OCI-LY7 (cell line): ENCODE data around the gene FAR1. TPM values are rescaled to one million over a fixed set of nuclear protein-coding genes. Genes with fewer than 3 reads are reported as not detected.

Experiments
- BruUV-seq: library from RNA; stranded (reverse); fragments of 400-500 nt; replicated peaks from 2 replicates; lab custom pipeline; 2021; lab: Mats Ljungman, UMichigan
- CTCF ChIA-PET: fragments of 300-600 bp; sonication (Branson Sonifier 250); formaldehyde crosslinking; loops from one replicate; lab custom pipeline; 2022; ENCODE audit warnings: antibody characterized with exemption; ENCODE audit not compliant: unreplicated experiment; lab: Charles Lee
- POLR2A ChIA-PET: fragments of 300-600 bp; sonication (Branson Sonifier 250); formaldehyde crosslinking; loops from one replicate; lab custom pipeline; 2022; ENCODE audit warnings: antibody characterized with exemption; lab: Charles Lee
- DNase-seq: peaks from one replicate; pipeline ENCODE4 v3.0.0-alpha.2; 2015; ENCODE audit warnings: low spot score
- H2AFZ ChIP-seq: fragments of 200-600 bp; sonication (generic), shearing (Covaris generic); 2 replicates; pipeline ENCODE4 v1.6.1; 2014; ENCODE audit warnings: mild to moderate bottlenecking, antibody characterized with exemption, low read length, moderate library complexity
- H3K27ac ChIP-seq: fragments of 200-600 bp; sonication (generic); 2 replicates; pipeline ENCODE4 v1.5.1; 2014; ENCODE audit warnings: mixed run types, low read depth, mild to moderate bottlenecking, moderate library complexity, low read length, inconsistent platforms; ENCODE audit not compliant: poor library complexity, severe bottlenecking
- H3K36me3 ChIP-seq: fragments of 200-600 bp; sonication (generic); 2 replicates; pipeline ENCODE4 v1.6.1; 2014; ENCODE audit warnings: mild to moderate bottlenecking, antibody characterized with exemption, low read length, moderate library complexity, mixed read lengths; ENCODE audit not compliant: insufficient read depth
- H3K4me1 ChIP-seq: fragments of 200-600 bp; sonication (generic); 2 replicates; pipeline ENCODE4 v1.5.1; 2014; ENCODE audit warnings: mild to moderate bottlenecking, low read length; ENCODE audit not compliant: insufficient read depth, poor library complexity, severe bottlenecking
- H3K4me2 ChIP-seq: fragments of 200-600 bp; sonication (generic); 2 replicates; pipeline ENCODE4 v1.6.1; 2014; ENCODE audit warnings: mild to moderate bottlenecking, low read length
- H3K4me3 ChIP-seq: fragments of 200-600 bp; sonication (generic); 2 replicates; pipeline ENCODE4 v1.5.1; 2014; ENCODE audit warnings: mild to moderate bottlenecking, low read depth, low read length; ENCODE audit not compliant: poor library complexity, severe bottlenecking
- H3K79me2 ChIP-seq: fragments of 200-600 bp; sonication (generic); 2 replicates; pipeline ENCODE4 v1.6.1; 2016; ENCODE audit warnings: low read depth, mild to moderate bottlenecking, low read length, moderate library complexity, mixed read lengths; ENCODE audit not compliant: insufficient read depth
- H3K9me2 ChIP-seq: fragments of 200-600 bp; sonication (generic); 2 replicates; pipeline ENCODE4 v1.6.1; 2016; ENCODE audit warnings: mild to moderate bottlenecking, low read length, mixed read lengths; ENCODE audit not compliant: insufficient read depth
- H3K9me3 ChIP-seq: fragments of 200-600 bp; sonication (generic); 2 replicates; pipeline ENCODE4 v1.6.1; 2014; ENCODE audit warnings: mild to moderate bottlenecking, mixed run types, low read length, mixed read lengths
- H4K20me1 ChIP-seq: fragments of 200-600 bp; sonication (generic); 2 replicates; pipeline ENCODE4 v1.6.1; 2014; ENCODE audit warnings: mild to moderate bottlenecking, antibody characterized with exemption, low read length, moderate library complexity, mixed read lengths; ENCODE audit not compliant: insufficient read depth
- CTCF ChIP-seq: fragments of 200-600 bp; sonication (generic); conservative IDR thresholded peaks from 2 replicates; pipeline ENCODE4 v1.5.1; 2014; ENCODE audit warnings: mild to moderate bottlenecking, antibody characterized with exemption, low read length, moderate library complexity, mixed read lengths
- EZH2phosphoT487 ChIP-seq: fragments of 200-600 bp; sonication (generic); IDR thresholded peaks from 2 replicates; pipeline ENCODE4 v1.6.1; 2018; ENCODE audit warnings: low read depth, borderline replicate concordance, mild to moderate bottlenecking, mixed run types, antibody characterized with exemption, low read length, moderate library complexity, mixed read lengths
- intact Hi-C: fragments of 100-400 bp; cut with micrococcal nuclease; formaldehyde crosslinking; loops from one replicate; pipeline ENCODE4 v1.10.0; 2022; ENCODE audit not compliant: unreplicated experiment
- total RNA-seq, 2 experiments: library from RNA; depleted of rRNA in 1 of 2; stranded (reverse); fragments of >200 nt in 1 of 2; shearing (Covaris generic) in 1 of 2; gene quantifications; 2 replicates each; pipeline ENCODE4 v1.2.3, GENCODE V29; 2014 to 2022

FAR1 gene
- total RNA-seq, 2 experiments from 2014 or later, result 52.1 to 87.7 TPM

- H3K27ac ChIP-seq, result no peak overlapping the region
- CTCF ChIA-PET, result no interaction called here
Measured at GRCh38 chr11:13697710-13698109, 29.2 kb downstream of the FAR1 start.

GRCh38 chr11:13698132-13698531, 29.7 kb downstream of the FAR1 start:
- H3K9me2 ChIP-seq, result no peaks in the 10 kb centered on the region
- no peak overlapping the region for H2AFZ ChIP-seq
- no peaks in the 10 kb centered on the region for H3K9me3 ChIP-seq
- H4K20me1 ChIP-seq, result no peaks in the 10 kb centered on the region
- no peak overlapping the region for H3K4me3 ChIP-seq
- H3K4me2 ChIP-seq, result no peak overlapping the region
- H3K79me2 ChIP-seq, result peaks cover 27% of the 10 kb centered on the region
- ChIA-PET POLR2A (interaction anchor here (0.6 kb wide), 1 partner anchor 187 kb away, joined by 3 read pairs; no protein-coding TSS in a partner anchor), CTCF (no interaction called here)
- H3K36me3 ChIP-seq, result peaks cover 85% of the 10 kb centered on the region
- no peak for TF ChIP-seq EZH2phosphoT487
- no peak for TF ChIP-seq CTCF
- intact Hi-C loops, result loop anchor here (2.0 kb wide), 1 partner anchor 21 kb away; no protein-coding TSS in a partner anchor
- no TSS peak for BruUV-seq
- no peaks in the 10 kb centered on the region for H3K4me1 ChIP-seq
- DNase-seq, result no peak
- no peak overlapping the region for H3K27ac ChIP-seq

More at GRCh38 chr11:13697710-13698109, 29.2 kb downstream of the FAR1 start:
- Histone ChIP-seq H3K36me3 (peaks cover 81% of the 10 kb centered on the region), H3K4me1 (no peaks in the 10 kb centered on the region), H3K79me2 (peaks cover 31% of the 10 kb centered on the region), H2AFZ (no peak overlapping the region), H3K4me3 (no peak overlapping the region), H4K20me1 (no peaks in the 10 kb centered on the region), H3K9me3 (no peaks in the 10 kb centered on the region), H3K4me2 (no peak overlapping the region), H3K9me2 (no peaks in the 10 kb centered on the region)
- intact Hi-C loops, result loop anchor here (2.0 kb wide), 1 partner anchor 21 kb away; no protein-coding TSS in a partner anchor
- no TSS peak for BruUV-seq
- TF ChIP-seq CTCF, result no peak
- no peak for TF ChIP-seq EZH2phosphoT487
- POLR2A ChIA-PET, result interaction anchor here (0.6 kb wide), 1 partner anchor 188 kb away, joined by 3 read pairs; no protein-coding TSS in a partner anchor
- no peak for DNase-seq

DNA sequence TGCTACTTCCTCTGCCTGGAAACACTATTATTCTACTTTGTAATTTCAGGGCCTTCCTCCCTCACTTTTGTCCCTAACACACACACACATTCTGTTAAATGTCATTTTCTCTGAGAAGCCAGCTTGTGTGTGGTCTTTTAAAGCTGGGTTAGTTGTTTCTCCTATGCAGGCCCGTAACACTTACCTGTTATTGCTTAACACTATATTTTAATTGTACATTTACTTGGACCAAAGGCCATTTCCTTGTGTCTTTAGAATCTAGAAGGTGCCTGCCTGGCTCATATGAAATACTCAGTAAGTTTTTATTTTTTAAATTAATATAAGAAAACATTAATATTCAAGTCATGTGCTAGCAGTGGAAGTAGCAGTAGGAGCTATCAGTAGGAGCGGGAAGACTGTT, 30.6 kb downstream of the FAR1 start:
- Histone ChIP-seq H3K79me2 (peaks cover 17% of the 10 kb centered on the region), H3K36me3 (peaks cover 91% of the 10 kb centered on the region), H3K4me1 (no peaks in the 10 kb centered on the region), H2AFZ (no peak overlapping the region), H4K20me1 (no peaks in the 10 kb centered on the region), H3K9me2 (no peaks in the 10 kb centered on the region), H3K4me3 (no peak overlapping the region), H3K27ac (no peak overlapping the region), H3K9me3 (no peaks in the 10 kb centered on the region), H3K4me2 (no peak overlapping the region)
- POLR2A ChIA-PET, result interaction anchor here (0.7 to 1.1 kb wide), 2 partner anchors 23 to 281 kb away, joined by 3 read pairs; no protein-coding TSS in a partner anchor
- TF ChIP-seq CTCF, result no peak
- TF ChIP-seq EZH2phosphoT487, result no peak
- no TSS peak for BruUV-seq
- no peak for DNase-seq
- intact Hi-C loops, result loop anchor here (2.0 kb wide), 1 partner anchor 22 kb away; no protein-coding TSS in a partner anchor
- CTCF ChIA-PET, result no interaction called here
